ENCODE measurements around the gene SKAP1.
"Not testable (repeated sequence)": the region's sequence is repeated elsewhere in the genome, so short reads cannot be mapped to it uniquely, and the experiment has no call there.

Gene SKAP1

GRCh38 chr17:48368352-48368908 lies 61.6 kb downstream of the SKAP1 start:
- DNase-seq (ENCODE audit: low spot score), result no peak

- no peak for DNase-seq (ENCODE audit: low spot score)
Measured at GRCh38 chr17:48363161-48363560, 66.9 kb downstream of the SKAP1 start.

- not testable (repeated sequence) for DNase-seq (ENCODE audit: low spot score)
Measured at GRCh38 chr17:48360861-48361633, 69.0 kb downstream of the SKAP1 start.

- no peak for DNase-seq (ENCODE audit: low spot score)
Measured at GRCh38 chr17:48357779-48358602, 72.0 kb downstream of the SKAP1 start.

GRCh38 chr17:48356866-48357265 lies 73.1 kb downstream of the SKAP1 start:
- no peak for DNase-seq (ENCODE audit: low spot score)

GRCh38 chr17:48352630-48353029 lies 77.4 kb downstream of the SKAP1 start:
- DNase-seq (ENCODE audit: low spot score), result no peak

GRCh38 chr17:48351911-48352332 lies 78.1 kb downstream of the SKAP1 start:
- no peak for DNase-seq (ENCODE audit: low spot score)

GRCh38 chr17:48348352-48348751 lies 81.7 kb downstream of the SKAP1 start:
- DNase-seq (ENCODE audit: low spot score), result no peak

GRCh38 chr17:48347177-48347576 lies 82.8 kb downstream of the SKAP1 start:
- no peak for DNase-seq (ENCODE audit: low spot score)

- no peak for DNase-seq (ENCODE audit: low spot score)
Measured at GRCh38 chr17:48344251-48344650, 85.8 kb downstream of the SKAP1 start.

- no peak for DNase-seq (ENCODE audit: low spot score)
Measured at GRCh38 chr17:48340916-48341315, 89.1 kb downstream of the SKAP1 start.

- no peak for DNase-seq (ENCODE audit: low spot score)
Measured at GRCh38 chr17:48338720-48339119, 91.3 kb downstream of the SKAP1 start.

- DNase-seq (ENCODE audit: low spot score), result not testable (repeated sequence)
Measured at GRCh38 chr17:48337903-48338302, 92.1 kb downstream of the SKAP1 start.

GRCh38 chr17:48336986-48337385 lies 93.0 kb downstream of the SKAP1 start:
- no peak for DNase-seq (ENCODE audit: low spot score)

GRCh38 chr17:48335858-48336500 lies 94.0 kb downstream of the SKAP1 start:
- DNase-seq (ENCODE audit: low spot score), result no peak

- DNase-seq (ENCODE audit: low spot score), result no peak
Measured at GRCh38 chr17:48335146-48335784, 94.7 kb downstream of the SKAP1 start.

- no peak for DNase-seq (ENCODE audit: low spot score)
Measured at GRCh38 chr17:48333034-48333530, 96.9 kb downstream of the SKAP1 start.

- no peak for DNase-seq (ENCODE audit: low spot score)
Measured at GRCh38 chr17:48330887-48331286, 99.1 kb downstream of the SKAP1 start.

- no peak for DNase-seq (ENCODE audit: low spot score)
Measured at GRCh38 chr17:48330421-48330820, 99.6 kb downstream of the SKAP1 start.

- DNase-seq (ENCODE audit: low spot score), result no peak
Measured at GRCh38 chr17:48328457-48328856, 101.6 kb downstream of the SKAP1 start.

- DNase-seq (ENCODE audit: low spot score), result no peak
Measured at GRCh38 chr17:48326310-48326709, 103.7 kb downstream of the SKAP1 start.

GRCh38 chr17:48322060-48322459 lies 108.0 kb downstream of the SKAP1 start:
- no peak for DNase-seq (ENCODE audit: low spot score)
